Hematopoietic multipotent progenitor cell treated with erythropoietin and hydrocortisone succinate and interleukin-3 and kit ligand, for 6 days (in vitro differentiated cells): ENCODE measurements around the gene GALP.
A peak's percentile ranks its signal among the peaks of the same experiment; 100 is the strongest.
"Not testable (repeated sequence)": the region's sequence is repeated elsewhere in the genome, so short reads cannot be mapped to it uniquely, and the experiment has no call there.

Experiments used
- DNase-seq: peaks from one replicate; pipeline ENCODE4 v3.0.0-alpha.2; 2015

The GALP gene

DNA sequence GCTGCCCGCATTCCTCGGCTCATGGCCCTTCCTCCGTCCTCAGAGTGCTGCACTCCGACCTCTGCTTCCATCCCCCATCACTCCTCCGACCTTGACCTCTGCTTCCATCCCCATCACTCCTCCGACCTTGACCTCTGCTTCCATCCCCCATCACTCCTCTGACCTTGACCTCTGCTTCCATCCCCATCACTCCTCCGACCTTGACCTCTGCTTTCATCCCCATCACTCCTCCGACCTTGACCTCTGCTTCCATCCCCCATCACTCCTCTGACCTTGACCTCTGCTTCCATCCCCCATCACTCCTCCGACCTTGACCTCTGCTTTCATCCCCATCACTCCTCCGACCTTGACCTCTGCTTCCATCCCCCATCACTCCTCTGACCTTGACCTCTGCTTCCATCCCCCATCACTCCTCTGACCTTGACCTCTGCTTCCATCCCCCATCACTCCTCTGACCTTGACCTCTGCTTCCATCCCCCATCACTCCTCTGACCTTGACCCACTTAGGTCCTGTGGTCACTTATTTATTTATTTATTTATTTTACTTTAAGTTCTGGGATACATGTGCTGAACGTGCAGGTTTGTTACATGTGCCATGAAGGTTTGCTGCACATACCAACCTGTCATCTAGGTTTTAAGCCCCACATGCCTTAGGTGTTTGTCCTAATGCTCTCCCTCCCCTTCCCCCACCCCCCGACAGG is 26.7 kb upstream of the GALP start:
- not testable (repeated sequence) for DNase-seq

DNA sequence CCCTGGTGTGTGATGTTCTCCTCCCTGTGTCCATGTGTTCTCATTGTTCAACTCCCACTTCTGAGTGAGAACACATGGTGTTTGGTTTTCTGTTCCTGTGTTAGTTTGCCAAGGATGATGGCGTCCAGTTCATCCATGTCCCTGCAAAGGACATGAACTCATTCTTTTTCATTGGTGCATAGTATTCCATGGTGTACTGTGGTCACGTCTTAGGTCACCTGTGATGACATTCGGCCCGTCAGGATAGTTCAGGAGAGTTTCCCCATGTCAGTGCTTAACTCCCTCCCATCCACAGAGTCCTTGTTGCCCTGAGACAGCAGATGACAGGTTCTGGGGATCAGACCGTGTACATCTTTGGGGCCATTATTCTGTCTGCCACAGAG is 26.2 kb upstream of the GALP start:
- no peak for DNase-seq

DNA sequence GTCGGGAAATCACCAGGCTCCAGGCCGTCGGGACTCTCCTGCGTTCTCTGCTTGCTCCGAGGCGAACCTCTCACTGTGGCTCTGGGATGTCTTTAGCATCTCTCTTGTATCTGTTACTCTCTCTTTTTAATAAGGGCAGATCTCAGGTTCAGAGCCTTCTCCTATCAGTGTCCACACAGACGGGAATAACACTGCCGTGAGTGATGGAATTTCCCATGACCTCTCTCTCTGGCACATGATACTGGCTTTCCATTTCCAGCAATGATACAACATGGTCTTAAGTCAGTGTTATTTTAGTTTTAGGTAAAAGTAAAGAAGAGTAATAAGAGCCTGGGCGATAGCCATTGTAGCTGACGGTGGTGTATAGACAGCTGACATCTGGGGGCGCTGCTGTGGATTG is 25.4 kb upstream of the GALP start:
- no peak for DNase-seq

DNA sequence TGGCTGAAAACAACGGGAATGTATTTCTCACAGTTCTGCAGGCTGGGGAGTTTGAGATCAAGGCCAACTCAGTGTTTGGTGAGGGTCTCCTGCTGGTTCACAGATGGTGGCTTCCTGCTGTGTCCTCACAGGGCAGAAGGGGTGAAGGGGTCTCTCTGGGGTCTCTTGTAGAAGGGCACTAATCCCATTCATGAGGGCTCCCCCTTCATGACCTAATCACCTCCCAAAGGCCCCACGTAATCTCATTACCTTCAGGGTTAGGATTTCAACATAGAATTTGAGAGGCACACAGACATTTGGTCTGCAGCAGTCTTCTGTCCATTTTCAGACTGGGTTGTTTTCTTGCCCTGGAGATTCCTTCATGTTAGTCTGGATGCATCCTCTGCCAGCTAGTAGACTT is 23.2 kb upstream of the GALP start:
- DNase-seq = no peak

DNA sequence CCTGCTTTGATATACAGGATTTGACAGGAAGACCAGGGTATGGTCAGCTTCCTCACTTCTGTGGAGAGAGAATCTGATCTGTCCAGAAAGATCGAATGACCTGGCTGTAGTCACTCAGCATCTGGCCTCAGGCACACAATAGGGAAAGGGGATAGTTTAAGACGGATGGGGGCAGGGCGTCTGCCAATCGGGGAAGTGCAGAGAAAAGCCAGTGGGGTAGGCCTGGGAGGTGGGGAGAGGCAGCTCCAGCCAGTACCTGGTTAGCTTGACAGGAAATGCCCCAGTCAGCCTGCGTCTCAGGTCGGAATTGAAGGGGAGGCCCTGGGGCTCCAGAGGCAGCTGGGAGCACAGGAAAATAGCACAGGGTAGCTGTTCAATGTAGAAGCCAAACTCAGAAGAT is 22.3 kb upstream of the GALP start:
- DNase-seq = no peak

DNA sequence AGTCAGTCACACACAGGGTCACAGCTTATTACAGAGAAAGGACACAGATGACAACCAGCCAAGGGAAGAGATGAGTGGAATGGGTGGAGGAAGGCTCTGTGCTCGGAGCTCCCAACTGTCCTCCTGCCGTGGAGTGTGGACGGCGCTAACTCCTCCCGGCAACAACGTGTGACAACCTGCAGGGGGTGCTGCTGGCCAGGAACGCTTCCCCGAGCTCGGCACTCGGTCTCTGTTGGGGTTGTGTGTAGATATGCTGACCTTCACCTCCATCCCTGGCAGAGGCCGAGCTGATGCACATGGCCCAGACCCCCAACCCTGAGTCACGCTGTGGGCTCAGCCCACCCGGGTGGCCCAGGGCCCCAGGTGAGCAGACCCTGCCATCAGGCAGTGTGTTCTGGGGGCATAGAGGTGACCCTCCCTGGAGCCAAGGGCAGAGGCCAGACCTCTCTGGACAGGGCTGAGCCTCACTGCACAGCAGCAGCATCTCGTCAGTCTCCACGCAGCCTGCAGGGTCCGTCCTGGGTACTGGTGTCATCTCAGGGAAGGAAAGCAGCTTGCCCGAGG is 20.6 kb upstream of the GALP start:
- peak; percentile 48 for DNase-seq

DNA sequence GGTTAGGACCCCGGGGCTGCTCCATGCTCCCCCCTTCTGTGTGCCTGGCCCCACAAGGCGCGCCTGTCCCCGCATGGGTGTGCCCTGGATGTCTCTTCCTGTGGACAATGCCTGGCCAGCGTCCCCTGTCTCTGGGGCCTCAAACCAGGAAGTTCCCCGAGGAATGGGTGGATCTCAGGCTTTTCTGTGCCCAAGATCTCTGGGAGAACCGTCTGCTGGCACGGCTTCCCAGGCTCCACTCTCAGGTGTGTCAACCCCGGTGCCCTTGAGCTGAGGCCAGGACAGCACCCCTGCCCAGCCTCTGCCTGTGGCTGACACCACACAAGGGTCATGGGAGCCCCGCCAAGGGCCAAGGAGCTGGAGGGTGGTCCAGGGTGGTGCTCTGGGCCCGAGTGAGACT is 19.0 kb upstream of the GALP start:
- DNase-seq = no peak

DNA sequence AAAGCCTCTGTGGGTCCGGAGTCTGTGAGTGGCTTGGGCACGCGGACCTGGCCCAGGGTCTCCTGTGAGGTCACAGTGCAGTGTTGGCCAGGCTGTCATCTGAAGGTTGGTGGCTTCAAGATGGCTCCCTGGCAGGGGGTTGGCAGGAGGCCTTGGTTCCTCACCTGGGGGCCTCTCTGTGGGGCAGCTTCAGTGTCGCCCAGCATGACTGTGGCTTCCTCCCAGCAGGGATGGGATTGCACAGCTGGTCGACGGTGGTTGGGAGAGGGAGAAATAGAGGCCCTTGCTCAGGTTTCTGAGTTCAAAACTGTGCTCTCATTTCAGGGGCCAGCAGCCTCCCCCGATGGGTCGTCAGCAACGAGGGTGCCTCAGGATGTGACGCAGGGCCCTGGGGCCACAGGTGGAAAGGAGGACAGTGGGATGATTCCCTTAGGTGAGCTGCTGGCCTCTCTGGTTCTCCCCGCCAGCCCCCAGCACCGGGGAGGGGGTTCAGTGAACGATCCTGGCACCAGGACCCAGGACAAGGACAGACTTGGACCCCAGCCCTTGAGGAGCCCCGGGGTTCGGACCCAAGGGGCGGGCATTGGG is 17.5 kb upstream of the GALP start:
- no peak for DNase-seq

DNA sequence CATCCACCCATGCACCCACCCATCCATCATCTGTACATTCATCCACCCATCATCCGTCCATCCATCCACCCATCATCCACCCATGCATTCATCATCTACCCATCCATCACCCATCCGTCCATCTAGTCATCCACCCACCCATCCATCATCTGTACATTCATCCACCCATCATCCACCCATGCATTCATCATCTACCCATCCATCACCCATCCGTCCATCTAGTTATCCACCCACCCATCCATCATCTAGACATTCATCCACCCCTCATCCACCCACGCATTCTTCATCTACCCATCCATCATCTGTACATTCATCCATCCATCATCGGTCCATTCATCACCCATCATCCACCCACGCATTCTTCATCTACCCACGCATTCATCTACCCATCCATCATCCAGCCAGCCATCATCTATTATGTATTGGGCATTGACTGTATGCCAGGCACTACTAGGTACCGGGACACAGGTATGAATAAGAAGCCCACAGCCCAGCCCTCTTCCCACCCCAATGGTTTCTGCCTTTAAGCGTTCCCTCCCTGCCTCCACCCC is 16.7 kb upstream of the GALP start:
- DNase-seq = no peak

DNA sequence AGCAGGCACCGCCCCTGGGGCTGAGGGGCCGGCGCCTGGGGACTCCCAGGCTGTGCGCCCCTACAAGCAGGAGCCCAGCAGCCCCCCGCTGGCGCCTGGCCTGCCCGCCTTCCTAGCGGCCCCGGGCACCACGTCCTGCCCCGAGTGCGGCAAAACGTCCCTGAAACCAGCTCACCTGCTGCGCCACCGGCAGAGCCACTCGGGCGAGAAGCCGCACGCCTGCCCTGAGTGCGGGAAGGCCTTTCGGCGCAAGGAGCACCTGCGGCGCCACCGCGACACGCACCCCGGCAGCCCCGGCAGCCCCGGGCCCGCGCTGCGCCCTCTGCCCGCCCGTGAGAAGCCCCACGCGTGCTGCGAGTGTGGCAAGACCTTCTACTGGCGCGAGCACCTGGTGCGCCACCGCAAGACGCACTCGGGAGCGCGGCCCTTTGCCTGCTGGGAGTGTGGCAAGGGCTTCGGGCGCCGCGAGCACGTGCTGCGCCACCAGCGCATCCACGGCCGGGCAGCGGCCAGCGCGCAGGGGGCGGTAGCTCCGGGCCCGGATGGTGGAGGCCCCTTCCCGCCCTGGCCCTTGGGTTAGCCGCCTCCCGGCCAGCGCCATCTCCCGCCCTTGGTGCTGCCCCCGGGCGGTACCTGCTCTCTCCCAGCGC is 16.1 kb upstream of the GALP start:
- no peak for DNase-seq

DNA sequence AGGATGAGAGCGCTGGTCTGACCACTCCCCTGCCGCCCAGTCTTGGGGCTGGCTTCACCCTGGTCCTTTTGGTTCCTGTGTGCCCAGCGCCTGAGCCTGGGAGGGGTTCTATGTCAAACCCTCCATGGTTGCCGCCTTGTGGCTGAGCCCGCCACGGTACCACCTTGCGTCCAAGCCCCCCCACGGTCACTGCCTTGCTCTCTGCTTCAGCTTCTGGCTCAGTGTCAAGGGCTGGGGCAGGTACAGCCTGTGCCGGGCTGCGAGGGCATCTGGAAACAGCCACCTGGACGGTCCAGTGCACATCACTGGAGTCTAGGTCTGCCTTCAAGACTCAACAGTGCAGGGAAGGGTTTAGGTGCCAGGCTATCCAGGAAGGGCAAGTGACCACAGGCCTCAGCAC is 14.3 kb upstream of the GALP start:
- no peak for DNase-seq

DNA sequence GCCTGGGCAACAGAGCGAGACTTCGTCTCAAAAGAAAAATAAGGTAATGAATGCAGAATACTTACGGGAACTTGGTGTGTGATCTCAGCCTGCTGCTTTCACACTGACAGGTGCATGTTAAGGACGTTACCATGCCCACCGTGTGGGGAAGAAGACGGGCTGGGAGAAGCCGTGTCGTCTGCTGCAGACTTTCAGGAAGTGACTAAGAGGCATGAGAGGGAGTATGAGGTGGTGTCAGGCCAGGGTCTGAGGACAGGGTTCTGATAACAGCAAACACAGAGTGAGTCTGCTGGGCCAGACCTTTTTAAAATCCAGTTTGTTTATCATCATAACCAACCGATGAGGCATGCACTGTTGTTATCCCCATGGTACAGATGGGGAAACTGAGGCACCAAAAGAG is 13.6 kb upstream of the GALP start:
- DNase-seq = peak; percentile 55

DNA sequence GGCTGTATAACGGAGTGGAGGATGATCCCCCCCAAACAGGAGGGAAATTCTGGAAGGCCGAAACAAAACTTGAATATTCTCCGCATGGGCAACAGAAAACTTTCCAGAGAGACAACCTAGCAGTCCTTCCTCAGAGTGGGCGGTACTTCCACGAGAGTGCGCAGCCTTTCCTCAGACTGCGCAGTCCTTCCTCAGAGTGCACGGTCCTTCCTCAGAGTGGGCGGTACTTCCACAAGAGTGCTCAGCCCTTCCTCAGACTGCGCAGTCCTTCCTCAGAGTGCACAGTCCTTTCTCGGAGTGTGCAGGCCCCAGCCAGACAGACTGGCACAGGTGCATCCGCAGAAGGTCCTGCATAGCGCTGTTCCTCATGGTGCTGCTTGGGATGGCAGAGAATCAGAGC is 12.7 kb upstream of the GALP start:
- no peak for DNase-seq

DNA sequence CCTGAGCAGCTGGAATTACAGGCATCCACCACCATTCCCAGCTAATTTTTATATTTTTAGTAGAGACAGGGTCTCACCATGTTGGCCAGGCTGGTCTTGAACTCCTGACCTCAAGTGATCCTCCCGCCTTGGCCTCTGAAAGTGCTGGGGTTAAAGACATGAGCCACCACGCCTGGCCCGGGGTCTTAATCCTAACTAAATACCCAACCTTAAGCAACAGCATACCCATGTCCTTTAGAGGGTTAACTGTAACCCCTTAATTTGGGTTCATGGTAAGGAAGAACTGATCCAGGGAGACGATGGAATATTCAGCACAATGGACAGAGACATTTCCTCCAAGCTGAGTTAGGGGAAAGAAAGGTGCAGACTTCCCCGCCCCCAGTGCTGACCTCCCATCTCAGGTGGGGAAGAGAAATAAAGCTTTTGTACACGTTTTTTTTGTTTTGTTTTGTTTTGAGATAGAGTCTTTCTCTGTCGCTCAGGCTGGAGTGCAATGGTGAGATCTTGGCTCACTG is 8.7 kb upstream of the GALP start:
- DNase-seq = peak; percentile 61

DNA sequence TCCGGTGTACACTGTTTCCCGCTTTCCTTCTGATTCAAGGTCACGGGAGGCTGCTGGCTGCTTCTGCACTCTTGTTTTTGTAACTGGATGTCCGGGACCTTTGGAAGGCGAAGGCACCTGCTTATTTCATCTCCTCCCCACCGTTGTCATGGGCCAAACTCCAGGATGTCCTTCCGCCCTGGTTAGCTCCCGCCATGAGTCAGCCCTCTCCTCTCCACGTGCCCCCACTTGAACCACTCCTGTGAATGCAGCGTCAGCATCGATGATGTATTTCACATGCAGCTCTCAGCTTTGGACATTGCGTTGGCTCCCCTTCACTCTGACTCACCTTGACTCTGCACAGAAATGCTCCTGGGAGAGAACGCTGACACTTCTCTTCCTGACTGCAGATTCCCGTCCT is 5.5 kb upstream of the GALP start:
- no peak for DNase-seq

DNA sequence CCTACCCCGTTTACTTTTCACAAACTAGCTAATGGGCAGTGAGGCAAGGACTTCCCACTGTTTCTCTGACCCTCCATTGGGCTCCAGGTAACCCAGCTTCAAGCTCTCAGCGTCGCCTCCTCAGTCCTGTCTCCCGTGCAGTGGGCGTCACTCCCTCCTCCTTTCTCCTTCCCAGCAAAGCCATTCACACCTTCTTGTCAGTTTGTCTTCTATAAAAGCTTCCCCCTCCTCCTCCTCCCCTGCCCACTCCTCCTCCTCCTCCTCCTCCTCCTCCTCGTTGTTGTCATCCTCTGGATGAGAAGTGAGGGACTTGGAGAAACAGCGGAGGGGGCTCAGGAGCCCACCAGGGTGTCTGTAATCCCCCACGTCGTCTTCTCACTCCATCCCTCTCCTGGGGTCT is 1.7 kb upstream of the GALP start:
- DNase-seq = no peak

DNA sequence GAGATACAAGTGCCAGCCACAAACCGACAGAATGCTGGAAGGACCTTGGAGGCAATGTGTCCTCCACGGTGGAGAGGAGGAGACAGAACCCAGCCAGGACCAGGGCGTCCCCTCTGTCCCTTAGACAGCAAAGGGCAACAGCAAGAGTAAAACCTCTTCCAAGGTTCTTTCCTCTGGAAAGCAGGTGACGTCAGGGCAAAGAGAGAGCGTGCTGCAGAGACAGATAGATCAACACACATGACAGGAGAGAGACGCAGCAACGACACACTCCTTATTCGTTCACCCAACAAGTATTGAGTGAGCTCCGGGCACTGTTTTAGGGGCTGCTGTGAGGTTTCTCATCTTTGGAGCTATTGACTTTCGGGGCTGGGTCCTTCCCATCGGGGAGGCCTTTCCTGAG is 1.3 kb upstream of the GALP start:
- no peak for DNase-seq

DNA sequence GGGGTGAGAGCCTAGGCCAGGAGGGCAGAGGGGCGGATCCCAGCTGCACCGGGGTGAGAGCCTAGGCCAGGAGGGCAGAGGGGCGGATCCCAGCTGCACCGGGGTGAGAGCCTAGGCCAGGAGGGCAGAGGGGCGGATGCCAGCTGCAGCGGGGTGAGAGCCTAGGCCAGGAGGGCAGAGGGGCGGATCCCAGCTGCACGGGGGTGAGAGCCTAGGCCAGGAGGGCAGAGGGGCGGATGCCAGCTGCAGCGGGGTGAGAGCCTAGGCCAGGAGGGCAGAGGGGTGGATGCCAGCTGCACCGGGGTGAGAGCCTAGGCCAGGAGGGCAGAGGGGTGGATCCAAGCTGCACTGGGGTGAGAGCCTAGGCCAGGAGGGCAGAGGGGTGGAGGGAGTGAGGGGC is 502 bp downstream of the GALP start:
- DNase-seq = not testable (repeated sequence)

DNA sequence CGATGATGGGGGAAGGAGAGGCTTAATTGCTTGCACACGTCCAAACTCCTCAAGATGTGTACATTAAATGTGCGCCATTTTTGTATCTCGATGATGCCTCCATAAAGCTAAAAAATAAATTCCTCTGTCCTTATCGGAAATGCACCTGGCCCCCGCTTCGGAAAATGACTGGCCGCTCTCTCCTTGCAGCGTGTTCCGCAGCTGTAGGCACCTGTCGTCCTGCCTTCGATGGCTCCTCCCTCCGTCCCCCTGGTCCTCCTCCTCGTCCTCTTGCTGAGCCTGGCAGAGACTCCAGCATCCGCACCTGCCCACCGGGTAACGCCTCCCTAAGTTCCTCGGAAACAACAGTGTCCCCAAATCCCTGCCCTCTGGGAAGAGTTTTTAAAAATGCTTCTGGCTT is 1.1 kb downstream of the GALP start:
- DNase-seq = no peak

DNA sequence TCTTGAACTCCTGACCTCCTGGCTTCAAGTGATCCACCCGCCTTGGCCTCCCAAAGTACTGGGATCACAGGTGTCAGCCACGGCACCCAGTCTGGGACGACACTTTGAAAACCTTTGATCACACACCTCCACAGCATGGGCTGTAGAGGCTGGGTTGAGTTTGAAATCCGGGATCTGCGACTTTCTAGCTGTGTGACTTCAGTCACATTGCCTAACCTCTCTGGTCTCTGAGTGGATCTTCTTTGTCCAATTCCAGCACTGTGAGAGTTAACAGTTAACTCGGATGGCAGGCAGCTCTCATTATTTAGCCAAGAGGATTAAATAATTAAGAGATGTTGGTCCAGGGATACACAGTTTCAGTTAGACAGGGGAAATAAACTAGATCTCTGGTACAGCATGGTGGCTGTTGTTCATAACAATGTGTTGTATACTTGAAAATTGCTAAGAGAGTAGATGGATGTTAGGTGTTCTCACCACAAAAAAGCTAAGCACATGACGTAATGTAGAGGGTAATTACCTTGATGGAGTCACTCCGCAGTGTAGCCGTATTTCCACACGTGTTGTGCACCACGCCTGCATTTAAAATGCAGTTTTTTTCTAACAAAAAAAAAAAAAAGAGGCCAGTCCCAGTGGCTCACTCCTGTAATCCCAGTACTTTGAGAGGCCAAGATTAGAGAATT is 1.9 kb downstream of the GALP start:
- no peak for DNase-seq

DNA sequence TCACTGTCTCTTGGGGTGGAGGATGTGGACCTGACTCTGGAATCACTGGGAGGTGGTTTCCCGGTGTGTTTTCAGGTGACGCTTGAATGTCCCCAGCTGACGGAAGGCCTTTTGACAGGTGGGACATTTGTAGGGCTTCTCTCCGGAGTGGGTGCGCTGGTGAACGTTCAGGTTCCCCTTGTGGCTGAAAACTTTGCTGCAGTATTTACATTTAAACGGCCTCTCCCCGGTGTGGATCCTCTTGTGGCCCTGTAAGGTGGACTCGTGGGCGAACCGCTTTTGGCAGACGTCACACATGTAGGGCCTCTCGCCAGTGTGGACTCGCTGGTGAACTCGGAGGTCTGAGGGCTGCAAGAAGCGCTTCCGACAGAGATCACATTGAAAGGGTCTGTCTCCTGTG is 14.0 kb downstream of the GALP start:
- no peak for DNase-seq

DNA sequence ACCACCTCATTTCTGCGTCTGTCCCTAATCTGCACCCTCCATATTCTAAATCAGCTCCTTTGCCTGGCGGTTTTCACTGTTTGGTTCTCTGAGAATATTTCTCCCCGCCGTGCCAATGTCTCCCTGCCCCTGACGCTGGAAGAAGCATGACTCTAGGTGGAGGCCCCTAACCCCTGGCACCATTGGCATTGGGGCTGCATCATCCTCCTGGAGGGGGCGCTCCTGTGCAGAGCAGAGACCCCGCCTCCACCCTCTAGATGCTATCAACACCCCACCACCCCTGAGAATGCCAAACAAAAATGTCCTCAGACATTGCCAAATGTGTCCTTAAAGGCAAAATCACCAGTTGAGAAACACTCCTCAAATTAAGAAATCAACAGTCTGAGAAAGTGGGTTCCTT is 15.3 kb downstream of the GALP start:
- no peak for DNase-seq

DNA sequence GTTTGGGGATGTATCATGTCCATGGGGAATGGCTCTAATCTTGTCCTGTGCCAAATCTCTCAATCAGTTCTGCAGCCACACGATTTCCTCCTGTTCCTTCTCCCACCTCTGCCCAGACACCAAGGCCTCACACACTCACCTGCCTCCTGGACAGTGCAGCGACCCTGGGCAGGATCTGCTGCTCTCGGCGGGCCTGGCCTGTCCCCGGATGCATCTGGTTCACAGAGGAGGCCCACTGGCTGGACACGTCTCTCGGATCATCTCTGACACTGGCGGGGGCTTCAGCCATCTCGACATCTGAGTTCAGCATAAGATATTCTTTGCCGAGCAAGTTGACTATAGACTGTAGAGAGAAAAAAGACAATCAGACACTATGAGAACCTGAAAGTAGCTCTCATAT is 15.9 kb downstream of the GALP start:
- DNase-seq = no peak
